SU-DHL-6 (cell line): Measurements from ENCODE around the gene KCND3.

Source experiments
- H2AFZ ChIP-seq: fragments of 200-600 bp; sonication (generic); 2 replicates; pipeline ENCODE4 v1.6.1; 2014; ENCODE audit warnings: low read depth, mild to moderate bottlenecking, moderate library complexity, mixed read lengths, antibody characterized with exemption, low read length; ENCODE audit not compliant: severe bottlenecking
- H3F3A ChIP-seq: fragments of 200-600 bp; shearing (Covaris generic); 2 replicates; pipeline ENCODE4 v1.6.0; 2016; ENCODE audit warnings: antibody characterized with exemption, mild to moderate bottlenecking; ENCODE audit not compliant: insufficient read depth
- H3K27ac ChIP-seq: fragments of 200-600 bp; sonication (generic); 2 replicates; pipeline ENCODE4 v1.5.1; 2016; ENCODE audit warnings: low read depth, mild to moderate bottlenecking, low read length, moderate library complexity, mixed read lengths
- H3K27me3 ChIP-seq: fragments of 200-600 bp; sonication (generic), shearing (Covaris generic); 2 replicates; pipeline ENCODE4 v1.6.0; 2014; ENCODE audit warnings: mild to moderate bottlenecking, low read length
- H3K36me3 ChIP-seq: fragments of 200-600 bp; sonication (generic); 2 replicates; pipeline ENCODE4 v1.6.1; 2014; ENCODE audit warnings: mild to moderate bottlenecking, low read length, mixed read lengths
- H3K4me2 ChIP-seq: fragments of 300-600, 200-600 bp; shearing (Covaris generic), sonication (generic); 2 replicates; pipeline ENCODE4 v1.6.0; 2014; ENCODE audit warnings: low read length, low read depth, mild to moderate bottlenecking; ENCODE audit not compliant: poor library complexity, severe bottlenecking
- H3K4me3 ChIP-seq: fragments of 200-600 bp; sonication (generic); 2 replicates; pipeline ENCODE4 v1.5.1; 2014; ENCODE audit warnings: antibody characterized with exemption, low read length, mild to moderate bottlenecking, mixed read lengths; ENCODE audit not compliant: insufficient read depth, poor library complexity, severe bottlenecking
- H3K79me2 ChIP-seq: fragments of 200-600 bp; sonication (generic); 2 replicates; pipeline ENCODE4 v1.6.1; 2014; ENCODE audit warnings: mild to moderate bottlenecking, low read length, moderate library complexity; ENCODE audit not compliant: insufficient read depth
- H3K9ac ChIP-seq: fragments of 200-600 bp; sonication (generic); 2 replicates; pipeline ENCODE4 v1.7.0; 2014; ENCODE audit warnings: mild to moderate bottlenecking, low read length
- H3K9me2 ChIP-seq: fragments of 200-600 bp; sonication (generic); replicated peaks from 2 replicates; pipeline ENCODE4 v1.6.1; 2014; ENCODE audit warnings: low read length; ENCODE audit not compliant: insufficient read depth
- H3K9me3 ChIP-seq: fragments of 200-600 bp; sonication (generic); 2 replicates; pipeline ENCODE4 v1.6.1; 2014; ENCODE audit warnings: low read length, mixed read lengths; ENCODE audit not compliant: insufficient read depth
- H4K20me1 ChIP-seq: fragments of 200-600 bp; sonication (generic); 2 replicates; pipeline ENCODE4 v1.6.1; 2014; ENCODE audit warnings: low read depth, mild to moderate bottlenecking, antibody characterized with exemption, low read length, moderate library complexity, mixed read lengths
- EZH2phosphoT487 ChIP-seq: fragments of 200-600 bp; sonication (generic), shearing (Covaris generic); conservative IDR thresholded peaks from 2 replicates; pipeline ENCODE4 v1.6.1; 2018; ENCODE audit warnings: mild to moderate bottlenecking, antibody characterized with exemption, low read length, moderate library complexity, mixed read lengths
- TF ChIP-seq, protein P1 (sequence below): fragments of 200-600 bp; sonication (generic); IDR thresholded peaks from one replicate; pipeline ENCODE4 v1.5.1; 2017; ENCODE audit warnings: antibody characterized with exemption, mild to moderate bottlenecking, low read length, moderate library complexity; ENCODE audit not compliant: insufficient read depth, poor library complexity, severe bottlenecking

The KCND3 gene

DNA sequence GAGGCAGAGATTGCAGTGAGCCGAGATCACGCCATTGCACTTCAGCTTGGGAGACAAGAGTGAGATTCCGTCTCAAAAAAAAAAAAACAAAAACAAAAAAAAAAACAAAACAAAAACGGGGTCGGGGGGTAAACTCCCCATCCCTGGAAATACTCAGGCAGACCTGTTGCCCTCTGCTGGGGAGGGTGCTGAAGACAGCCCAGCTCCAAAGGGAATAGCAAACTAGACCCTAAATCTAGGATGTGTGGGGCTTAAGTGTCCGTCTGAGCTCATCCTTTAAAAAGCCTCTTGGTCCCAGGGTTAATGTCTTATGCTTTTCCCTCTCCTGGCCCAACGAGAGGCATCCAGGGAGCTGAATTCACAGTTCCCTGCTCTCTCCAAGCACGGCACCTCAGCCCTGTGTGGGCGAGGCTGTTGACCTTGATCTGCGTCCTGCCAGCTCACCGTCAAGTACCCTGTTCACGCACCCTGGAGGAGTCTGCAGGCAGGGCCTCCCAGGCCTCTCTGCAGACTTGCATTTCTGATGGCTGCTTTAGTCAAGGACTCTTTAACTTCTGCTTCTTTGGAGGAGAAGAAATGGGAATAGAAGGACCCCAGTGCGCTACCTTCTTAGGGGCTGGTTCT is 22.3 kb downstream of the KCND3 start:
- H3K9me3 ChIP-seq, result no peaks in the 10 kb centered on the region
- H4K20me1 ChIP-seq, result no peaks in the 10 kb centered on the region
- no peaks in the 10 kb centered on the region for H3K27me3 ChIP-seq
- H3K9me2 ChIP-seq, result no peaks in the 10 kb centered on the region
- H3K27ac ChIP-seq, result no peak overlapping the region
- no peaks in the 10 kb centered on the region for H3K79me2 ChIP-seq
- H3K36me3 ChIP-seq, result no peaks in the 10 kb centered on the region
- TF ChIP-seq, protein P1, sequence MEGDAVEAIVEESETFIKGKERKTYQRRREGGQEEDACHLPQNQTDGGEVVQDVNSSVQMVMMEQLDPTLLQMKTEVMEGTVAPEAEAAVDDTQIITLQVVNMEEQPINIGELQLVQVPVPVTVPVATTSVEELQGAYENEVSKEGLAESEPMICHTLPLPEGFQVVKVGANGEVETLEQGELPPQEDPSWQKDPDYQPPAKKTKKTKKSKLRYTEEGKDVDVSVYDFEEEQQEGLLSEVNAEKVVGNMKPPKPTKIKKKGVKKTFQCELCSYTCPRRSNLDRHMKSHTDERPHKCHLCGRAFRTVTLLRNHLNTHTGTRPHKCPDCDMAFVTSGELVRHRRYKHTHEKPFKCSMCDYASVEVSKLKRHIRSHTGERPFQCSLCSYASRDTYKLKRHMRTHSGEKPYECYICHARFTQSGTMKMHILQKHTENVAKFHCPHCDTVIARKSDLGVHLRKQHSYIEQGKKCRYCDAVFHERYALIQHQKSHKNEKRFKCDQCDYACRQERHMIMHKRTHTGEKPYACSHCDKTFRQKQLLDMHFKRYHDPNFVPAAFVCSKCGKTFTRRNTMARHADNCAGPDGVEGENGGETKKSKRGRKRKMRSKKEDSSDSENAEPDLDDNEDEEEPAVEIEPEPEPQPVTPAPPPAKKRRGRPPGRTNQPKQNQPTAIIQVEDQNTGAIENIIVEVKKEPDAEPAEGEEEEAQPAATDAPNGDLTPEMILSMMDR, result no peak
- TF ChIP-seq EZH2phosphoT487, result no peak
- H3K9ac ChIP-seq, result no peak overlapping the region
- H2AFZ ChIP-seq, result no peak overlapping the region
- H3F3A ChIP-seq, result no peaks in the 10 kb centered on the region
- H3K4me2 ChIP-seq, result no peak overlapping the region
- H3K4me3 ChIP-seq, result no peak overlapping the region

GRCh38 chr1:111965781-111966443 is 23.6 kb downstream of the KCND3 start:
- Histone ChIP-seq H3K4me2 (no peak overlapping the region), H3K9ac (no peak overlapping the region), H3K27ac (no peak overlapping the region), H3K9me2 (no peaks in the 10 kb centered on the region), H3K9me3 (no peaks in the 10 kb centered on the region), H3K27me3 (no peaks in the 10 kb centered on the region), H3F3A (no peaks in the 10 kb centered on the region), H2AFZ (no peak overlapping the region), H3K4me3 (no peak overlapping the region), H3K79me2 (no peaks in the 10 kb centered on the region), H4K20me1 (no peaks in the 10 kb centered on the region), H3K36me3 (no peaks in the 10 kb centered on the region)
- no peak for TF ChIP-seq EZH2phosphoT487
- TF ChIP-seq, protein P1, result no peak

DNA sequence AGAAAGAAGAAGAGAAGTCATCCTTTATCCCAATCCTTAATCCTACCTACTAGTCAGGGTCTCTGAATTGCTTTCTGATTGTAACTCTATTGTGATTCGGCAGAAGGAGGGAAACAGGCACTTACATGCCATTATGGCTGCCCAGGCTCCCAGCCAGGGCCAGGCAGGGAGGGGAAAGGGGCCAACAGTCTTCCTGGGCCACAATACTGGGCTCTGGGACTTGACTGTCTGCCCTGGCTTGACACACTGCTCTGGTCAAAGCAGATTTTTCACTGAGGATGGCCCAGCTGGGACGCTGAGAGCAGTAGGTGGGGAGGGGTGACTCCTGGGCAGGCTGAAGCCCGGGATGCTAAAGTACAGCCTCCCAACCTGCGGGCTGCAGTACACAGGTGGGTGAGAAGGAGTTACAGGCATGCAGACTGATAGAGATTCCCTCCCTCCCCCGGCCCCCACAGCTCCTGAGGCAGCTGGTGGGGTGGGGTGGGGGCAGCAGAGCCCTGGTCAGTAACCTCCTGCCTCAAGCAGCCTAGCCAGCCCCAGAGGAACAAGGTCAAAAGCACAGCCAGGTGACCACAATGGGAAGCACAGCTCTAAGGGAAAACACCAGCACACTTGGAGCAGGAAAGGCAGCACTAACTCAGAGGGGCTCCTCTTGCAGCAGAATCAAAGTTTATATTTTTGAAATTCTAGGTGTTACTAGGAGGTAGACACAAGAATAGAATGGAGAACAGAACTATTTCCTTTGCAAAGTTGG is 25.3 kb downstream of the KCND3 start:
- no peak overlapping the region for H3K4me2 ChIP-seq
- H3K9ac ChIP-seq, result no peak overlapping the region

More for the DNA sequence above, 25.3 kb downstream of the KCND3 start:
- Histone ChIP-seq H3K27ac (no peak overlapping the region), H3F3A (no peaks in the 10 kb centered on the region), H3K27me3 (no peaks in the 10 kb centered on the region), H3K9me2 (no peaks in the 10 kb centered on the region), H3K9me3 (no peaks in the 10 kb centered on the region), H3K4me3 (no peak overlapping the region), H3K36me3 (no peaks in the 10 kb centered on the region), H2AFZ (no peak overlapping the region), H4K20me1 (no peaks in the 10 kb centered on the region), H3K79me2 (no peaks in the 10 kb centered on the region)
- no peak for TF ChIP-seq EZH2phosphoT487
- TF ChIP-seq, protein P1, result no peak
